H1 (cell line): ENCODE results near the gene SH2D2A. TPM values are rescaled to one million over a fixed set of nuclear protein-coding genes. Genes with fewer than 3 reads are reported as not detected.
A peak's percentile ranks its signal among the peaks of the same experiment; 100 is the strongest.

Experiments used
- ATF3 ChIP-seq: IDR thresholded peaks from 2 replicates; pipeline ENCODE4 v1.6.1; 2011; ENCODE audit warnings: low read depth, mild to moderate bottlenecking, low read length; ENCODE audit not compliant: insufficient read depth
- CHD7 ChIP-seq: fragments of 300-600 bp; sonication (generic); IDR thresholded peaks from 2 replicates; pipeline ENCODE4 v1.7.1; 2012; ENCODE audit warnings: low read length, moderate library complexity, mild to moderate bottlenecking, inconsistent platforms; ENCODE audit not compliant: insufficient replicate concordance
- FOSL1 ChIP-seq: IDR thresholded peaks from 2 replicates; pipeline ENCODE4 v1.6.1; 2011; ENCODE audit warnings: mild to moderate bottlenecking, low read depth, low read length, moderate library complexity; ENCODE audit not compliant: insufficient read depth
- NRF1 ChIP-seq: IDR thresholded peaks from 2 replicates; pipeline ENCODE4 v1.6.1; 2011; ENCODE audit warnings: mild to moderate bottlenecking, low read depth, low read length, improper control_type of control experiment
- SIN3A ChIP-seq, 2 experiments: IDR thresholded peaks in 1 of 2; conservative IDR thresholded peaks in 1 of 2; 2 replicates each; pipeline ENCODE4 v1.6.1; 2011 to 2012; ENCODE audit warnings: low read length in 2 of 2, improper control_type of control experiment in 1 of 2, low read depth in 1 of 2, mild to moderate bottlenecking in 1 of 2
- SIX5 ChIP-seq: IDR thresholded peaks from 2 replicates; pipeline ENCODE4 v1.6.1; 2011; ENCODE audit warnings: mild to moderate bottlenecking, low read depth, low read length
- SP4 ChIP-seq: IDR thresholded peaks from 2 replicates; pipeline ENCODE4 v1.6.1; 2012; ENCODE audit warnings: low read length, inconsistent platforms
- polyA plus RNA-seq, 7 experiments: library from polyadenylated mRNA; depleted of rRNA in 3 of 7; stranded (reverse) in 5 of 7; unstranded in 2 of 7; fragments of >200 nt in 5 of 7; fragments of 200-250 nt in 2 of 7; gene quantifications; 1 replicate in 5 of 7; 2 replicates in 1 of 7; 4 replicates in 1 of 7; pipeline versions ENCODE4 v1.2.1 to v1.2.3, GENCODE V29; 2011 to 2013; ENCODE audit warnings: missing spikeins in 2 of 7, mixed read lengths in 2 of 7
- total RNA-seq: library from RNA; stranded (reverse); fragmentation: NEBNext Ultra II Directional; extraction: Animal tissue kit (Norgen Biotek cat#: 25700); gene quantifications from 2 replicates; pipeline ENCODE4 v1.2.1, GENCODE V29; 2021
- TF ChIP-seq, protein P1 (sequence below): IDR thresholded peaks from 2 replicates; pipeline ENCODE4 v1.6.1; 2012; ENCODE audit warnings: inconsistent platforms

SH2D2A gene
- total and polyA plus RNA-seq, 2 of the 8 experiments (the other 6 are each of a cell fraction or from before 2014, with no cell fraction given): 3.3 to 7.9 TPM

- TF ChIP-seq, protein P1, sequence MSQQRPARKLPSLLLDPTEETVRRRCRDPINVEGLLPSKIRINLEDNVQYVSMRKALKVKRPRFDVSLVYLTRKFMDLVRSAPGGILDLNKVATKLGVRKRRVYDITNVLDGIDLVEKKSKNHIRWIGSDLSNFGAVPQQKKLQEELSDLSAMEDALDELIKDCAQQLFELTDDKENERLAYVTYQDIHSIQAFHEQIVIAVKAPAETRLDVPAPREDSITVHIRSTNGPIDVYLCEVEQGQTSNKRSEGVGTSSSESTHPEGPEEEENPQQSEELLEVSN: no peak
- TF ChIP-seq SP4: peak; percentile 23; the same call in 1 of the 2 replicates
- TF ChIP-seq SIN3A (conservative IDR thresholded peaks at IDR 0.05 in 1 of 2, IDR thresholded peaks at IDR 0.05 in 1 of 2; ENCODE audit: low read depth in 1 of 2, low read length in 2 of 2): peak; percentile 53 to 96; a peak in 2 of 4 replicates
- no peak for TF ChIP-seq CHD7
- TF ChIP-seq FOSL1: no peak
- TF ChIP-seq SIX5: peak; percentile 99
- no peak for TF ChIP-seq NRF1
- TF ChIP-seq ATF3: no peak
Measured at GRCh38 chr1:156767101-156767878, 49.4 kb downstream of the SH2D2A start, which contains the start of gene PRCC (continued).
